Smooth muscle cell (in vitro differentiated cells): ENCODE results near the gene C5. TPM values are rescaled to one million over a fixed set of nuclear protein-coding genes. Genes with fewer than 3 reads are reported as not detected.
"Not testable (repeated sequence)": the region's sequence is repeated elsewhere in the genome, so short reads cannot be mapped to it uniquely, and the experiment has no call there.

ENCODE experiments used
- DNase-seq: peaks from one replicate; lab custom pipeline; 2025; ENCODE audit not compliant: unreplicated experiment; lab: John Stamatoyannopoulos, UW
- H2AFZ ChIP-seq: fragments of 200-600 bp; sonication (generic); 2 replicates; pipeline ENCODE4 v1.6.0; 2016; ENCODE audit warnings: antibody characterized with exemption, low read depth, mild to moderate bottlenecking
- H3F3A ChIP-seq: fragments of 200-600 bp; sonication (generic); 2 replicates; pipeline ENCODE4 v1.6.0; 2017; ENCODE audit warnings: antibody characterized with exemption, low read depth
- H3K27ac ChIP-seq: fragments of 200-600 bp; sonication (generic); 2 replicates; pipeline ENCODE4 v1.5.1; 2016; ENCODE audit warnings: low read depth, mild to moderate bottlenecking
- H3K27me3 ChIP-seq: fragments of 200-600 bp; sonication (generic); 2 replicates; pipeline ENCODE4 v1.6.1; 2016; ENCODE audit warnings: low read depth, mild to moderate bottlenecking
- H3K36me3 ChIP-seq: fragments of 200-600 bp; sonication (generic); 2 replicates; pipeline ENCODE4 v1.5.1; 2016; ENCODE audit warnings: low read depth
- H3K4me1 ChIP-seq: fragments of 200-600 bp; sonication (generic); 2 replicates; pipeline ENCODE4 v1.5.1; 2016; ENCODE audit warnings: low read depth
- H3K4me2 ChIP-seq: fragments of 200-600 bp; sonication (generic); 2 replicates; pipeline ENCODE4 v1.6.0; 2016; ENCODE audit warnings: mild to moderate bottlenecking
- H3K4me3 ChIP-seq: fragments of 200-600 bp; sonication (generic); 2 replicates; pipeline ENCODE4 v1.5.1; 2016; ENCODE audit warnings: mild to moderate bottlenecking
- H3K79me2 ChIP-seq: fragments of 200-600 bp; sonication (generic); 2 replicates; pipeline ENCODE4 v1.6.0; 2016; ENCODE audit warnings: low read depth, mild to moderate bottlenecking
- H3K9ac ChIP-seq: fragments of 200-600 bp; sonication (generic); 2 replicates; pipeline ENCODE4 v1.6.0; 2016; ENCODE audit warnings: low read depth
- H3K9me3 ChIP-seq: fragments of 200-600 bp; sonication (generic); replicated peaks from 2 replicates; pipeline ENCODE4 v1.5.1; 2016; ENCODE audit warnings: low read depth
- H4K20me1 ChIP-seq: fragments of 200-600 bp; sonication (generic); 2 replicates; pipeline ENCODE4 v1.6.0; 2016; ENCODE audit warnings: low read depth
- CTCF ChIP-seq: fragments of 200-600 bp; sonication (generic); IDR thresholded peaks from 2 replicates; pipeline ENCODE4 v1.5.1; 2017; ENCODE audit warnings: borderline replicate concordance, mild to moderate bottlenecking, antibody characterized with exemption; ENCODE audit not compliant: insufficient read depth, poor library complexity, severe bottlenecking
- WGBS: methylation state at CpG from one replicate; pipeline ENCODE4 v1.1.7; 2016; ENCODE audit warnings: low lambda C conversion rate; 5-methylcytosine and 5-hydroxymethylcytosine counted together
- polyA plus RNA-seq: library from polyadenylated mRNA; unstranded; fragments of >200 nt; fragmentation: Nextera tagmentation; extraction: Ambion mirVana; gene quantifications from 2 replicates; pipeline ENCODE4 v1.2.1, GENCODE V29; 2016
- total RNA-seq: library from RNA; depleted of rRNA; stranded (reverse); fragments of >200 nt; gene quantifications from 2 replicates; pipeline ENCODE4 v1.2.3, GENCODE V29; 2014

Gene C5
- total and polyA plus RNA-seq, 2 experiments from 2014 or later = 0.57 to 0.76 TPM

- H3K79me2 ChIP-seq = no peaks in the 10 kb centered on the region
- no peak for TF ChIP-seq CTCF
- H3K4me1 ChIP-seq = no peaks in the 10 kb centered on the region
- no peak for DNase-seq
- no peak overlapping the region for H3K4me3 ChIP-seq
- no peak overlapping the region for H2AFZ ChIP-seq
- no peak overlapping the region for H3K9ac ChIP-seq
- H3K27ac ChIP-seq = no peak overlapping the region
- 90% methylated on average over 2 of the region's 2 CpGs for WGBS
- no peaks in the 10 kb centered on the region for H4K20me1 ChIP-seq
- H3K27me3 ChIP-seq = no peaks in the 10 kb centered on the region
- no peaks in the 10 kb centered on the region for H3K36me3 ChIP-seq
- no peaks in the 10 kb centered on the region for H3F3A ChIP-seq
- H3K4me2 ChIP-seq = no peak overlapping the region
- H3K9me3 ChIP-seq = no peaks in the 10 kb centered on the region
Observed at GRCh38 chr9:121038362-121038761, 11.7 kb downstream of the C5 start.

- H3K9ac ChIP-seq, H3K27me3 ChIP-seq, H4K20me1 ChIP-seq, H3K79me2 ChIP-seq, H3K36me3 ChIP-seq, H3K4me2 ChIP-seq, H3F3A ChIP-seq, H3K4me3 ChIP-seq, H3K4me1 ChIP-seq, DNase-seq, H3K27ac ChIP-seq, H2AFZ ChIP-seq, H3K9me3 ChIP-seq: not testable (repeated sequence)
Observed at GRCh38 chr9:121035717-121036116, 14.4 kb downstream of the C5 start.

GRCh38 chr9:121034529-121034928 lies 15.5 kb downstream of the C5 start:
- H3K4me1 ChIP-seq = no peaks in the 10 kb centered on the region
- H4K20me1 ChIP-seq = no peaks in the 10 kb centered on the region
- H2AFZ ChIP-seq = no peak overlapping the region
- no peak overlapping the region for H3K4me3 ChIP-seq
- H3K36me3 ChIP-seq = no peaks in the 10 kb centered on the region
- TF ChIP-seq CTCF = no peak
- no peak overlapping the region for H3K27ac ChIP-seq
- no peaks in the 10 kb centered on the region for H3K9me3 ChIP-seq
- H3K79me2 ChIP-seq = no peaks in the 10 kb centered on the region
- 84% methylated on average over 2 of the region's 2 CpGs for WGBS
- no peak for DNase-seq
- no peak overlapping the region for H3K9ac ChIP-seq
- no peaks in the 10 kb centered on the region for H3K27me3 ChIP-seq
- H3K4me2 ChIP-seq = no peak overlapping the region
- H3F3A ChIP-seq = no peaks in the 10 kb centered on the region

- Histone ChIP-seq H3K79me2 (no peaks in the 10 kb centered on the region), H3K4me2 (no peak overlapping the region), H3K27me3 (no peaks in the 10 kb centered on the region), H3F3A (no peaks in the 10 kb centered on the region), H4K20me1 (no peaks in the 10 kb centered on the region), H3K27ac (no peak overlapping the region), H2AFZ (no peak overlapping the region), H3K4me1 (no peaks in the 10 kb centered on the region), H3K36me3 (no peaks in the 10 kb centered on the region), H3K9me3 (no peaks in the 10 kb centered on the region), H3K9ac (no peak overlapping the region), H3K4me3 (no peak overlapping the region)
- DNase-seq = no peak
- WGBS = 65% methylated on average over 1 of the region's 1 CpG
- TF ChIP-seq CTCF = no peak
Observed at GRCh38 chr9:121029469-121029868, 20.6 kb downstream of the C5 start.

- not testable (repeated sequence) for H3K79me2 ChIP-seq, H3K36me3 ChIP-seq, H4K20me1 ChIP-seq, H3K4me2 ChIP-seq, H3K9ac ChIP-seq, H3F3A ChIP-seq, H3K9me3 ChIP-seq, DNase-seq, H3K27ac ChIP-seq, H3K27me3 ChIP-seq, H3K4me1 ChIP-seq, H2AFZ ChIP-seq, H3K4me3 ChIP-seq
- WGBS = 72% methylated on average over 4 of the region's 4 CpGs
Observed at GRCh38 chr9:121028285-121028684, 21.8 kb downstream of the C5 start.
